OCI-LY3 (cell line): ENCODE data around the gene SUCLG2.
A peak's percentile ranks its signal among the peaks of the same experiment; 100 is the strongest.

ENCODE experiments used
- H2AFZ ChIP-seq: fragments of 200-600, 300-600 bp; shearing (Covaris generic); 2 replicates; pipeline ENCODE4 v1.6.0; 2014; ENCODE audit warnings: antibody characterized with exemption, low read depth, low read length
- H3K27ac ChIP-seq: fragments of 200-600, 300-600 bp; sonication (generic); 2 replicates; pipeline ENCODE4 v1.5.1; 2014; ENCODE audit warnings: mild to moderate bottlenecking, low read length, moderate library complexity, mixed read lengths
- H3K27me3 ChIP-seq: fragments of 200-600, 300-600 bp; sonication (generic); 2 replicates; pipeline ENCODE4 v1.6.1; 2014; ENCODE audit warnings: low read depth, low read length, mixed read lengths
- H3K36me3 ChIP-seq: fragments of 200-600, 300-600 bp; sonication (generic); replicated peaks from 2 replicates; pipeline ENCODE3; 2014; ENCODE audit warnings: low read depth, low read length, mixed read lengths
- H3K4me1 ChIP-seq: fragments of 300-600, 200-600 bp; sonication (generic); 2 replicates; pipeline ENCODE4 v1.6.1; 2014; ENCODE audit warnings: low read length, mixed read lengths
- H3K4me2 ChIP-seq: fragments of 200-600, 300-600 bp; sonication (generic); 2 replicates; pipeline ENCODE4 v1.6.1; 2014; ENCODE audit warnings: low read length, mixed read lengths
- H3K4me3 ChIP-seq: fragments of 300-600, 200-600 bp; sonication (generic); 2 replicates; pipeline ENCODE4 v1.5.1; 2014; ENCODE audit warnings: antibody characterized with exemption, mild to moderate bottlenecking, low read length, moderate library complexity
- H3K79me2 ChIP-seq: fragments of 300-600, 200-600 bp; shearing (Covaris generic); 2 replicates; pipeline ENCODE4 v1.6.1; 2014; ENCODE audit warnings: mild to moderate bottlenecking, low read length, mixed read lengths
- H3K9ac ChIP-seq: fragments of 300-600, 200-600 bp; shearing (Covaris generic); 2 replicates; pipeline ENCODE4 v1.6.0; 2014; ENCODE audit warnings: mild to moderate bottlenecking, low read length, moderate library complexity
- H3K9me3 ChIP-seq: fragments of 200-600, 300-600 bp; shearing (Covaris generic); 2 replicates; pipeline ENCODE4 v1.6.1; 2014; ENCODE audit warnings: low read length, mixed read lengths; ENCODE audit not compliant: insufficient read depth
- H4K20me1 ChIP-seq: fragments of 200-600, 300-600 bp; sonication (generic); 2 replicates; pipeline ENCODE4 v1.6.1; 2016; ENCODE audit warnings: low read length, mixed read lengths; ENCODE audit not compliant: insufficient read depth
- EZH2phosphoT487 ChIP-seq: fragments of 200-600 bp; shearing (Covaris generic); IDR thresholded peaks from 2 replicates; pipeline ENCODE4 v1.6.1; 2018; ENCODE audit warnings: antibody characterized with exemption, mixed run types, low read depth
- TF ChIP-seq, protein P1 (sequence below): fragments of 200-600, 300-600 bp; sonication (generic); IDR thresholded peaks from 2 replicates; pipeline ENCODE4 v1.5.1; 2014; ENCODE audit warnings: antibody characterized with exemption, low read length, low read depth

SUCLG2 gene

DNA sequence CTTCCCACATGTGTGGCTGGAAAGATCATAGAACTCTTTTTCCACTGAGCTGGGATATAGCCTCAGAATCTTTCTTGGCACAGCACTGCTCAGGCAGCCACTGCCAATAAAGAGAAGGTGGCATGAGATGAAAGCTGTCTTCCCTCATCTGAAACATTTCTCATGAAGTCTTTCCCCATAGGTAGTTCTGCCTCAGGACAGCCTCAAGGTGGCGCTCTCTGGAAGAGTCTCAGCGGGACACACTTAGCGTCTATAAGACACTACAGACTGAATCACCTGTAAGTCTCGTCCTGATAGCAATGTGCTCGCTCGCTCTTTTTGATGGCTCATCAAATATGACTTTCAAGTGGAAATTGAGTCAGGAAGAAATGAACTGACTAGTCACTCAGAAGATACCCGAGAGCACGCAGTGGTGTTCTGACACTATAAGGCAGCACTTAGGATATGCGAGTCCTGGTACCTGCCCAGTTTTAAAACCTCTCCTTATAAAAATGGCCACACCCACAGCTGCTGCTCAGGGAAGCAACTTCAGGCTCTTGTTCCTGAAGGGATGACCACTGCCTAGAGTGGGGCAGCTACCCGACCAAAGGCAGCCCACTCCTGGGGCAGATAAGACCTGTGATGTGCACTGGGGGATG lies 269.5 kb downstream of the SUCLG2 start:
- H2AFZ ChIP-seq = no peak overlapping the region
- no peak overlapping the region for H3K4me3 ChIP-seq
- TF ChIP-seq, protein P1, sequence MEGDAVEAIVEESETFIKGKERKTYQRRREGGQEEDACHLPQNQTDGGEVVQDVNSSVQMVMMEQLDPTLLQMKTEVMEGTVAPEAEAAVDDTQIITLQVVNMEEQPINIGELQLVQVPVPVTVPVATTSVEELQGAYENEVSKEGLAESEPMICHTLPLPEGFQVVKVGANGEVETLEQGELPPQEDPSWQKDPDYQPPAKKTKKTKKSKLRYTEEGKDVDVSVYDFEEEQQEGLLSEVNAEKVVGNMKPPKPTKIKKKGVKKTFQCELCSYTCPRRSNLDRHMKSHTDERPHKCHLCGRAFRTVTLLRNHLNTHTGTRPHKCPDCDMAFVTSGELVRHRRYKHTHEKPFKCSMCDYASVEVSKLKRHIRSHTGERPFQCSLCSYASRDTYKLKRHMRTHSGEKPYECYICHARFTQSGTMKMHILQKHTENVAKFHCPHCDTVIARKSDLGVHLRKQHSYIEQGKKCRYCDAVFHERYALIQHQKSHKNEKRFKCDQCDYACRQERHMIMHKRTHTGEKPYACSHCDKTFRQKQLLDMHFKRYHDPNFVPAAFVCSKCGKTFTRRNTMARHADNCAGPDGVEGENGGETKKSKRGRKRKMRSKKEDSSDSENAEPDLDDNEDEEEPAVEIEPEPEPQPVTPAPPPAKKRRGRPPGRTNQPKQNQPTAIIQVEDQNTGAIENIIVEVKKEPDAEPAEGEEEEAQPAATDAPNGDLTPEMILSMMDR = peak; percentile 72
- no peak for TF ChIP-seq EZH2phosphoT487
- H4K20me1 ChIP-seq = peaks cover 22% of the 10 kb centered on the region; the same call in 1 of the 2 replicates
- H3K4me2 ChIP-seq = no peak overlapping the region
- H3K36me3 ChIP-seq = peaks cover 29% of the 10 kb centered on the region
- H3K27me3 ChIP-seq = no peaks in the 10 kb centered on the region
- no peak overlapping the region for H3K9ac ChIP-seq
- H3K79me2 ChIP-seq = no peaks in the 10 kb centered on the region
- peaks cover 11% of the 10 kb centered on the region; the same call in 1 of the 2 replicates for H3K9me3 ChIP-seq
- peaks cover 19% of the 10 kb centered on the region for H3K4me1 ChIP-seq
- no peak overlapping the region for H3K27ac ChIP-seq

DNA sequence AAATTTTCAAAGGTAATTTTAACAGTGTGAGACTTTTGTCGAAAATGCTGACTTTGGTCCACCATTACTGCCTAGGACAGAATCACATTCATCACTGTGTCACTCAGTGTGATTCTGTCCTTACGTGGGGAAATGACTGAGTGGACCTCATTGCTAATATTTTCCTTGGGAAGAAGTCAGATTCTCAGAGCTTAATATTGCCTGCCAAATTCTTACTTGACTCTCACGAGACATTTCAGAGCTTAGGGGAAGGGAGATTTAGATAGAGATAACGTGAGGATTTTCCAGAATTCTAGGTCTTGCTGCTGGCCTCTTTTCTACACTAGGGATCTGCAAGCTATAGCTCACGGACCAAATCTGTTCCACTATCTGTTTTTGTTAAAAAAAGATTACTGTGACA lies 270.4 kb downstream of the SUCLG2 start:
- Histone ChIP-seq H3K36me3 (peaks cover 31% of the 10 kb centered on the region), H4K20me1 (peaks cover 21% of the 10 kb centered on the region; the same call in 1 of the 2 replicates), H3K9ac (no peak overlapping the region), H2AFZ (no peak overlapping the region), H3K4me2 (no peak overlapping the region), H3K9me3 (peaks cover 11% of the 10 kb centered on the region; the same call in 1 of the 2 replicates), H3K4me3 (no peak overlapping the region), H3K27me3 (no peaks in the 10 kb centered on the region), H3K4me1 (peaks cover 11% of the 10 kb centered on the region), H3K27ac (no peak overlapping the region), H3K79me2 (no peaks in the 10 kb centered on the region)
- TF ChIP-seq, protein P1 = no peak
- no peak for TF ChIP-seq EZH2phosphoT487

DNA sequence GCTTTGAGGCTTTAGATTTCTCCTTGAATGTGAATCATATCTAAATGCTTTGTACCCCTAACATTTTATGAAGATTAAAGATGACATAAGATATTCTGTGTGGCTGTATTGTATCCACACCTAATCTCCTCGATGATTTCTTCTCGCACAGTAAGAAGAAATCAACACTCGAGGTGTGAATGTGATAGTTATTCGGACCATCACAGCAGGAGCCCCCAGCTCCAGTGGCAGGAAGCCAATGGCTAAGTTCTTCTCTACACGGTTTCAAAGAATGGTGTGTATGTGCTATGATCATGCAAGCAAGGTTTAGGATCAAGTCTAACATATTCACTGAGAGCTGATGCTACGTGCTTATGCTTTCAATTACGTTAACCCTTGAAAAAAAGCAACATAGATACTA lies 271.0 kb downstream of the SUCLG2 start:
- no peak overlapping the region for H3K9ac ChIP-seq
- H2AFZ ChIP-seq = no peak overlapping the region
- no peak overlapping the region for H3K4me3 ChIP-seq
- H4K20me1 ChIP-seq = peaks cover 17% of the 10 kb centered on the region; the same call in 1 of the 2 replicates
- no peaks in the 10 kb centered on the region for H3K27me3 ChIP-seq
- peaks cover 25% of the 10 kb centered on the region for H3K36me3 ChIP-seq
- H3K9me3 ChIP-seq = peaks cover 11% of the 10 kb centered on the region; the same call in 1 of the 2 replicates
- H3K4me2 ChIP-seq = no peak overlapping the region
- H3K4me1 ChIP-seq = peaks cover 7% of the 10 kb centered on the region
- no peaks in the 10 kb centered on the region for H3K79me2 ChIP-seq
- TF ChIP-seq, protein P1 = no peak
- no peak for TF ChIP-seq EZH2phosphoT487
- no peak overlapping the region for H3K27ac ChIP-seq

DNA sequence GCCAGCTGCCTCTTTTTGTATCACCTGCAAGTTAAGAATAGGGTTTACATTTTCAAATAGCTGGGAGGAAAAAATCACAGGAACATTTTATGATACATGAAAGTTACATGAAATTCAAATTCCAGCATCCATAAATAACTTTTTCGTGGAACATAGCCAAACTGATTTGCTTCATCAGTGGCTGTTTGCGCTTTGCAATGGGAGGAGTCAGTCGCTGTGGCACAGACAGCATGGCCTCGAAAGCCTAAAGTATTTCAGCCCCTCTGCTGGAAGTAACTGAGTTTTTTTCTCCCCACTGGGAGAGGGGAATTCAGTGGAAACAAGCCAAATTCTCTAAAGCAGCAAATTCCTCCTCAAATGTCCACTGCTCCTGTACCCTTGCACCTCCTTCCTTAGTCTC lies 271.9 kb downstream of the SUCLG2 start:
- H2AFZ ChIP-seq = no peak overlapping the region
- no peak for TF ChIP-seq EZH2phosphoT487
- TF ChIP-seq, protein P1 = no peak
- peaks cover 7% of the 10 kb centered on the region for H3K4me1 ChIP-seq
- H3K4me3 ChIP-seq = no peak overlapping the region
- peaks cover 17% of the 10 kb centered on the region; the same call in 1 of the 2 replicates for H4K20me1 ChIP-seq
- H3K9ac ChIP-seq = no peak overlapping the region
- H3K79me2 ChIP-seq = no peaks in the 10 kb centered on the region
- H3K4me2 ChIP-seq = no peak overlapping the region
- peaks cover 17% of the 10 kb centered on the region for H3K36me3 ChIP-seq
- no peaks in the 10 kb centered on the region for H3K27me3 ChIP-seq
- no peak overlapping the region for H3K27ac ChIP-seq
- H3K9me3 ChIP-seq = peaks cover 10% of the 10 kb centered on the region; the same call in 1 of the 2 replicates
